ENCODE measurements around the gene FAM20C. TPM values are rescaled to one million over a fixed set of nuclear protein-coding genes. Genes with fewer than 3 reads are reported as not detected.
A peak's percentile ranks its signal among the peaks of the same experiment; 100 is the strongest.
"Not testable (repeated sequence)": the region's sequence is repeated elsewhere in the genome, so short reads cannot be mapped to it uniquely, and the experiment has no call there.

The FAM20C gene
- polyA plus RNA-seq, 1 experiment, result 32.5 TPM

DNA sequence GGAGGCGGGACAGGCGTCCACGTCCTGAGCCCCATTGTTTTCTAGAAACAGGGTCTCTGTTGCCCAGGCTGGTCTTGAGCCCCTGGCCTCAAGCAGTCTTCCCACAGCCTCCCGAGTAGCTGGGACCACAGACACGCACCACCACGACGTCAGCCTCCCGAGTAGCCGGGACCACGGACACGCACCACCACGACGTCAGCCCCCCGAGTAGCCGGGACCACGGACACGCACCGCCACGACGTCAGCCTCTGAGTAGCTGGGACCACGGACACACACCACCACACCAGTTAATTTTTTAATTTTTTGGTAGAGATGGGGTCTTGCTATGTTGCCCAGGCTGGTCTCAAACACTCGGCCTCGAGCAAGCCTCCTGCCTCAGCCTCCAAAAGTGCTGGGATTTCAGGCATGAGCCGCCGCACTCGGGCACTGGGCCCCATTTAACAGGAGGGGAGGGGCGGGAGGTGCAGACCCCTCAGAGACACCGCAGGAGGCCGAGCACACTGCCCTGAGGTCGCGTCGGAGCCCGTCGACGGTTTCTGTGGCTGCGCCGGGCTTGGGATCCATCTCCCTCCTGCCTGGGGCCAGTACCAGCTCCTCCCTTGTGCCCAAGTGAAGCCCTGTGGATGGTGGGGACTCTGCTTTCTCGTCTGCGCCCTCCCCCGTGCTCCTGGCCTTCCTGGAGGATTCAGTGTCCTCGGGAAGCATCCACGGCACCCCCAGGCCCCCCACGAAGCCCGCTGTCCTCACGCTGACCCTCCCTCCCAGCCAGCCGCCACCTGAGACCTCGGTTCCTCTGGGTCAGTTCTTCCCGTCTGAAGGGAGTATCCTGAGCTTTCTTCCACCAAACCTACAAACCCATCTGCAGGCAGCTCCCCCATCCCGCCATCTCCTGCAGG lies 13.0 kb downstream of the FAM20C start:
- DNase-seq (ENCODE audit: low read depth), result no peak
- TF ChIP-seq, protein P1, sequence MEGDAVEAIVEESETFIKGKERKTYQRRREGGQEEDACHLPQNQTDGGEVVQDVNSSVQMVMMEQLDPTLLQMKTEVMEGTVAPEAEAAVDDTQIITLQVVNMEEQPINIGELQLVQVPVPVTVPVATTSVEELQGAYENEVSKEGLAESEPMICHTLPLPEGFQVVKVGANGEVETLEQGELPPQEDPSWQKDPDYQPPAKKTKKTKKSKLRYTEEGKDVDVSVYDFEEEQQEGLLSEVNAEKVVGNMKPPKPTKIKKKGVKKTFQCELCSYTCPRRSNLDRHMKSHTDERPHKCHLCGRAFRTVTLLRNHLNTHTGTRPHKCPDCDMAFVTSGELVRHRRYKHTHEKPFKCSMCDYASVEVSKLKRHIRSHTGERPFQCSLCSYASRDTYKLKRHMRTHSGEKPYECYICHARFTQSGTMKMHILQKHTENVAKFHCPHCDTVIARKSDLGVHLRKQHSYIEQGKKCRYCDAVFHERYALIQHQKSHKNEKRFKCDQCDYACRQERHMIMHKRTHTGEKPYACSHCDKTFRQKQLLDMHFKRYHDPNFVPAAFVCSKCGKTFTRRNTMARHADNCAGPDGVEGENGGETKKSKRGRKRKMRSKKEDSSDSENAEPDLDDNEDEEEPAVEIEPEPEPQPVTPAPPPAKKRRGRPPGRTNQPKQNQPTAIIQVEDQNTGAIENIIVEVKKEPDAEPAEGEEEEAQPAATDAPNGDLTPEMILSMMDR (IDR thresholded peaks at IDR 0.05; ENCODE audit: insufficient read depth, low read depth, low read length), result no peak
- peaks cover 57% of the 10 kb centered on the region for H3K36me3 ChIP-seq (ENCODE audit: control insufficient read depth, insufficient read depth, low read length)
- H3K27me3 ChIP-seq (ENCODE audit: control insufficient read depth, insufficient read depth, low read length), result no peaks in the 10 kb centered on the region
- ChIA-PET CTCF (no interaction called here), POLR2A (no interaction called here)
- H3K4me3 ChIP-seq (ENCODE audit: low read depth, low read length), result no peak overlapping the region

DNA sequence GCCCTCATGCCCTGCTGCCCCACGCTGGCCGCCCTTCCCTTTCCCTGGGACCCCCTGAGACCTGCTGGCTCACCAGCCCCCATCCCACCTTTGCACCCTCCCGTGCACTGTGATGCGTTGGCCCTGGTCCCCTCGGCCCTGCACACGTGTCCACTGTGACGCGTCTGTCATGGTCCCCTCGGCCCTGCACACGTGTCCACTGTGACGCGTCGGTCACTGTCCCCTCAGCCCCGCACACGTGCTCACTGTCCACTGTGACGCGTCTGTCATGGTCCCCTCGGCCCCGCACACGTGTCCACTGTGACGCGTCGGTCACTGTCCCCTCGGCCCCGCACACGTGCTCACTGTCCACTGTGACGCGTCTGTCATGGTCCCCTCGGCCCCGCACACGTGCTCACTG lies 14.0 kb downstream of the FAM20C start:
- H3K27me3 ChIP-seq (ENCODE audit: control insufficient read depth, insufficient read depth, low read length); DNase-seq (ENCODE audit: low read depth); POLR2A ChIA-PET; H3K4me3 ChIP-seq (ENCODE audit: low read depth, low read length); CTCF ChIA-PET: not testable (repeated sequence)
- peaks cover 56% of the 10 kb centered on the region for H3K36me3 ChIP-seq (ENCODE audit: control insufficient read depth, insufficient read depth, low read length)

GRCh38 chr7:207418-208129 lies 15.2 kb downstream of the FAM20C start:
- ChIA-PET CTCF (interaction anchor here (1.0 kb wide), 1 partner anchor 143 kb away, joined by 3 read pairs; no protein-coding TSS in a partner anchor), POLR2A (no interaction called here)
- Histone ChIP-seq H3K4me3 (ENCODE audit: low read depth, low read length) (no peak overlapping the region), H3K27me3 (ENCODE audit: control insufficient read depth, insufficient read depth, low read length) (no peaks in the 10 kb centered on the region), H3K36me3 (ENCODE audit: control insufficient read depth, insufficient read depth, low read length) (peaks cover 61% of the 10 kb centered on the region)
- TF ChIP-seq, protein P1 (IDR thresholded peaks at IDR 0.05; ENCODE audit: insufficient read depth, low read depth, low read length), result peak; percentile 32
- no peak for DNase-seq (ENCODE audit: low read depth)

- TF ChIP-seq, protein P1 (IDR thresholded peaks at IDR 0.05; ENCODE audit: insufficient read depth, low read depth, low read length), result no peak
- no peak for DNase-seq (ENCODE audit: low read depth)
- no peaks in the 10 kb centered on the region for H3K27me3 ChIP-seq (ENCODE audit: control insufficient read depth, insufficient read depth, low read length)
- peaks cover 60% of the 10 kb centered on the region for H3K36me3 ChIP-seq (ENCODE audit: control insufficient read depth, insufficient read depth, low read length)
- ChIA-PET CTCF (interaction anchor here (1.0 kb wide), 1 partner anchor 144 kb away, joined by 3 read pairs; no protein-coding TSS in a partner anchor), POLR2A (no interaction called here)
- no peak overlapping the region for H3K4me3 ChIP-seq (ENCODE audit: low read depth, low read length)
Observed at GRCh38 chr7:208130-208673, 15.8 kb downstream of the FAM20C start.

DNA sequence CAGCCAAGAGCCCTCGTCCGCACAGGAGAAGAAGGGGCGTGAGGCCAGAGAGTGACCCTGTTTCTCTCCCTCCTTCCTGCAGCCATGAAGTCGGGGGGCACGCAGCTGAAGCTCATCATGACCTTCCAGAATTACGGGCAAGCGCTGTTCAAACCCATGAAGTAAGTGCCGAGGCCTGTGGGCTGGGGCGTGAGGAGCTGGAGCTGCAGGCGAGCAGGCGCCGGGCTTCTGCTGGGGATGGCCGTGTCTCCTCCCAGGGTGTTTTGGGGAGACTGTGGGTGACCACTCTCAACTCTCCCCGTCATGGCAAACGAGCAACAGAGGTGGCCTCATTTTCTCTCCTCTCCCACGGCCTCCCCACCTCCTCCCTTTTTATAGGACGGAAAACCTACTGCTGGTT lies 16.4 kb downstream of the FAM20C start:
- CTCF ChIA-PET, result interaction anchor here (1.6 kb wide), 1 partner anchor 22 kb away, joined by 4 read pairs; no protein-coding TSS in a partner anchor
- Histone ChIP-seq H3K27me3 (ENCODE audit: control insufficient read depth, insufficient read depth, low read length) (no peaks in the 10 kb centered on the region), H3K36me3 (ENCODE audit: control insufficient read depth, insufficient read depth, low read length) (peaks cover 59% of the 10 kb centered on the region), H3K4me3 (ENCODE audit: low read depth, low read length) (no peak overlapping the region)
- DNase-seq (ENCODE audit: low read depth), result no peak
- TF ChIP-seq, protein P1 (IDR thresholded peaks at IDR 0.05; ENCODE audit: insufficient read depth, low read depth, low read length), result no peak
- POLR2A ChIA-PET, result no interaction called here

Data from BJ (cell line).